GM18861 (cell line): ENCODE results near the gene GEMIN5.

Source experiments
- ATAC-seq: cut with Tn5 transposase; IDR thresholded peaks from one replicate; pipeline ENCODE4 v1.9.1; 2021; ENCODE audit not compliant: unreplicated experiment

GEMIN5 gene

DNA sequence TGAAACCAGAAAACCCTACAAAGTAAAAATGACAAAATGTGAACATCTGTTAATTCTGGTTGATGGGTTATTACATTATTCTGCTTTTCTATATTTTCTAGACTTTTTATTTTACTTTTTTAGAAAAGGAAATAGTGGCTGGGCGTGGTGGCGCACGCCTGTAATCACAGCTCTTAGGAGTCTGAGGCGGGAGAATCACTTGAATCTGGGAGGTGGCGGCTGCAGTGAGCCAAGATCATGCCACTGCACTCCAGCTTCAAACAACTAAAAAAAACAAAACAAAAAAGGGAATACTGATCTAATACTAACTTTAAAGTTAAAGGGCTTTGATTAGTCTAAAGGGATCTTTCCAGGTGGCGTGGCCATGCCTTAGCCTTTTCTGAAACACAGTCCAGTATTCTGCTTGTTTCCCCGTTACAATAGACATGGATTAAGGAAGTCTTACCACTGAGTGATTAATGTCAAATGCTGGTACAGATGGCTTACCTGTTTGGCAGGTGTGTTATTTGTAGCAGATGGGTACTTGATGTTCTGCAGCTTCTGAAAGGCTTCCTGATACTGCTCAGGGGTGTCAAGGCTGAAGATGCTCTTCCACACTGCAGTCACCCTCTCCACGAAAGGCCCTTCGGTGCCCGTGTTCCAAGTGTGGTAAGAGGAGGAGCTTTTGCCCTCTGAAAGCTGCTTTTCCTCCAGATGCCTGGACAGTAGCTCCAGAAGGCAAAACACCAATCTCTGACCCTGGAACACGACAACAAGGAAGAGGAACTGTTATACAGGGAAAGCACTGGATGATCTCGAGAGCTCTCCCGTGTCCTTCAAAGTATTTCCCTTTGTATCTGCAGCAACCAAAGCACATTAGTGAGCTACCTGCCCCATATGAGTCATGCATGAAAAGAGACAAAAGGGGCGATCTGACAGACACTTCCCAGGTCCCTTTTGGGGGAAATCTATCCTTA is 42.1 kb downstream of the GEMIN5 start:
- no peak for ATAC-seq

DNA sequence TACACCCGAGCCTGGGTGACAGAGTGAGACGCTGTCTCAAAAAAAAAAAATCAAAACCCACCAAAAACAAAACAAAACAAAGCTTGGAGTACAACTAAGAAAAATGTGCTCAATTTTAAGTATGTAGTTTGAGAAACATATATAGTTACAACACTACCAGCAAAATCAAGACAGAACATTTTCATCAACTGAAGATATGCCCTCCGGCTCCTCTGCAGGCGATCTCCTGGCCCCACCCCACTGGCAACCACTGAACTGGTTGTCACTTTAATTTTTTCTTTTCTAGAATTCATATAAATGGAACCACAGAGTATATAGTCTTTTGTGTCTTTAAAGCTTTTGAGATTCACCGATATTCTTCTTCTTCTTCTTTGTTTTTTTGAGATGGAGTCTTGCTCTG is 44.6 kb downstream of the GEMIN5 start:
- no peak for ATAC-seq

DNA sequence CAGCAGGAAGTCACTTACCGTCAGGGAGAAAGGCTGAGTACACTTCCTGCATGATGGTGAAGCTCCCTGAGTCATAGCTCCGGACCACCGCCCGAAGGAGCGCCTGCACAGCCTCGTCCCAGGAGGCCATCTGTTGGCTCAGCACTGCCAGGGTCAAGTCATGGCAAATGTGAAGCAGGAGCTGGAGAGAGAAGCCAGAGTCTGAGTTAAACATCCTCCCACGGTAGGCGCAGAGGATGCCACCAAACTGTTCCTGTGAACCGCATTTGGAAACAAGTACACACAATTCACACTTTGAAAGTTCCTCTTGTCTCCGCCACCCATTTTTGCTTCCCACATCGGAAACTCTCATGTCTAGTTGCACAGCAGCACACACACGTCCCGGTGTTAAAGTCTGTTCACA is 45.6 kb downstream of the GEMIN5 start:
- no peak for ATAC-seq

DNA sequence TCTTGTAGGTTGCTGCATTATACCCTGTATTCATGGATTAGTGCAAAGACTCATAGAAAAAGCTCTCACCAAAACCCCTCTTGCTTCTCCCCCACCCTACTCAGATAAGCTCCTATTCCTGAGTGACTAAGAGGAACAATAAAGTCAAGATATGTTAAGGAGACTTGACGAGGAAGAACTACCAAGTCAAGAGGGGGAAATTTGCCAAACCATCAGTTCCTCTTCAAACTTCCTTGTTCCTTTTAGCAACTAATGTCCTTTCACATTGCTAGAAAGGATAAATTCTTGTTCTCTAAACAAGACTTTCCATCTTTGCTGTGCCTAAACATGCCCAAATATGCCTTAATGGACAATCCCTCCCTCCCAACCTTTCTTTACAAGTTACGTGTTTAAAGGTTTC is 52.6 kb downstream of the GEMIN5 start:
- ATAC-seq: no peak

DNA sequence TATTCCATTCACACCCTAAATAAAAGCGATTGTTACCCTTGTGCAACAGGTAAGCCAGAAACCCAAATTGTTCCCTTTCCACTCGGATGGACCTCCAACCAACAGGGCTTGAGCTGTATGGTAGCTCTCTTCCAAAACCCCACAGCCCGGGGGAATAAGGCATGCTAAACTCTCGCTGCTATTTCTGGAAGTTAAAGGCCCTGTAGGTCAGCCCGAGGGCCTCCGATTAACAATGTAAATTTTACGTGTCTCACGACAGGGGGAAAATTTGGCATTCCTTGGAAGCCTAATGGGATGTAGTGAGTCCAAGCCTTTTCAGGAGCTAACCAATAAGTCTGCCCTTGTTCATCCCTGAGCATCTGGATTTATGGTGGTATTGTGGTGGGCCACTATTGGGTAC is 53.6 kb downstream of the GEMIN5 start:
- ATAC-seq: no peak

DNA sequence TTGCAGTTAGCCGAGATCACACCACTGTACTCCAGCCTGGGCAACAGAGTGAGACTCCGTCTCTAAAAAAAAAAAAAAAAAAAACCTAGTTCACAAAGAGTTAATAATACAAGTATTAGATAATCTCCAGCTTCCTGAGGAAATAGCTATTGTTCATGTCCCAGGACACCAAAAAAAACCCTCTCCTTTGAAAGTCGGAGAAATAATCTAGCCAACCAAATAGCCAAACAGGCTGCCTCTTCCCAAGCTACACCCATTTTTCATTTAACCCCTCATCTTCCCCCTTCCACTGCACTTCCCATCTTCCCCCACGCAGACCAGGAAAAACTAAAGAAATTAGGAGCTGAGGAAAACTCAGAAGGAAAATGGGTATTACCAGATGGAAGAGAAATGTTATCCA is 56.0 kb downstream of the GEMIN5 start:
- no peak for ATAC-seq

DNA sequence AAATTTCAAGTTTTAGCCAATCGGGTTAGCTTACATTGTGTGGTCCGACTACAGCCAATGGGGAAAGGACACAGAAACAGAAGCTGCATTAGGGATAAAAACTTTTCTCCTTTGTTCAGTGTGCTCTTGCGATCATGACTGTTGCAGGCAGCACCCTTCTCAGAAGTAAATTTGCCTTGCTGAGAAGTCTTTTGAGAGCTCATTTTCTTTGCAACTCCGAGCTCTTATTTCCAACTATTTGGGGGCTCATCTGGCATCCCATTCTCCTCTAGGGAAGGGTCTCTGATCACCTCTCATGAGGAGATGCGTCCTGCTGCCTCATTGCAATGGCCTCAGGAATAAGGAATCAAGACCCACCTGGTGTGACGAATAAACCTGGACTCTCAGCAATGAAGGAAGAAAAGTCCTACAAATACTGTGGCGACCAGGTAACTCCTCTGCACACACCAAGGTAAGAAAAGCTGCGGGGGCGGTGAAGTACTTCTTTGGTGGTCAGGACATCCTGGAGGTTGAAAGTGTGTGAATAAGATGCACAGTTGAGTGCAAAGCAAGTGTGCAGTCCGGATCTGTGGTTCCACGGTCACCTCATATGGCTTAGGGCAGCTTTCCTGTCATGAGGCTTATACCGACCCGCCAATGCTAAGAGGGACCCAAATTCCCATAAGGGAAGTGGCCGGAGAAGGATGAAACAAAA is 59.2 kb downstream of the GEMIN5 start:
- ATAC-seq: no peak

DNA sequence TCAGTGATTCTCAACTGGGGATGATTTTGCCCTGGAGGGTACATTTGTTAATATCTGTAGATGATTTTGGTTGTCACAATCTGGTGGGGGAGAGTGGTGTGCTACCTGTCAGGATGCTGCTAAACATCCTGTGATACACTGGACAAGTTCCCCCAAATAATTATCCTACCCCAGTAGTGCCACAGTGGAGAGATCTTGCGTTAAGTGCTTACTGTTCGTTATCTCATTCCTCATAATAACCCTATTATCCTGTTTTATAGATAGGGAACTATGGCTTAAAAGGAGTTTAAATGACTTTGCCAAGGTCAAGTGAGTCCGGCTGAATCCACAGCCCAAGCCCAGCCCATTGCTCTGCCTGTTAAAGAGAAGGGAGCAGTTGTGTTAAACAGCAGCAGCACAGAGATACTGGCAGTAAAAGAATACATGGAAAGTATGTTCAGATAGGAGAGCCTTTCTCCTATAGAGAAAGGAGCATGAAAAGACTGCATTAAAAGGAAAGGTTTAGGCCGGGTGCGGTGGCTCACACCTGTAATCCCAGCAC is 64.2 kb downstream of the GEMIN5 start:
- ATAC-seq: no peak

DNA sequence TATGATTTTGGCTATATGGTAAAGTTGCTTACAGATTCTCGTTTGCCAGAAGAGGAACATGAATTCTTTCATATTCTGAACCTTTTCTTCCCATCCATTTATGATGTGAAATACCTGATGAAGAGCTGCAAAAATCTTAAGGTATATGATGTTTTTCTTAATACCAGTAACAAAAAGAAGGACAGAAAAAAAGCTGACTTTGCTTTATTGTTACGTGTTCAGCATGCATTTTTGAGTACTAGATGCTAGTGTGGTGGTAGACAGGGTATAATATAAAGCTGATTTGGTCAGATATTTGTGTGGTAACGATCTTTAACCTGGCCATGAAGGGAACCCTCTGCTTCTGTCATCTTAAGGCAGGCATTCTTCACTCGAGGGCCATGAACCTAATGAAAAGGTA is 66.3 kb downstream of the GEMIN5 start:
- ATAC-seq: no peak

DNA sequence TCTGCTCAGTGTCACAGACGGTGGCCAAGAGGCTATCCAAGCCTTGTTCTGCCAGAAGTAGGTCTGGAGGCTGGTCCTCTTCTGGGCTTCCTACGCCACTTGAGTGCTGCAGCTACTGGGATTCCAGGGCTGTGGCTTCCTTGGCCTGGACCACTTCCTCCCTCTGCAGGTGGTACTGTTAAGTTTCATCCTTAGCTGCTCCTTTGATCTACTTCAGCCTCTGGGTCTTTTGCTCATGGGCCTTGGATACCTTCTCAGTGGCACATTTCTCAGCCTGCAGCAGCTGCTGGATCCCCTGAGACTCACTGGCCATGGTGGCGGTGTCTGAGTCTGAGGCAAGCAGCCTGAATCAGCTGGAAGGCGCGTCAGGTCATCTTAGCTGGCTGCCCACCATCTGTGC is 69.3 kb downstream of the GEMIN5 start:
- ATAC-seq: no peak

DNA sequence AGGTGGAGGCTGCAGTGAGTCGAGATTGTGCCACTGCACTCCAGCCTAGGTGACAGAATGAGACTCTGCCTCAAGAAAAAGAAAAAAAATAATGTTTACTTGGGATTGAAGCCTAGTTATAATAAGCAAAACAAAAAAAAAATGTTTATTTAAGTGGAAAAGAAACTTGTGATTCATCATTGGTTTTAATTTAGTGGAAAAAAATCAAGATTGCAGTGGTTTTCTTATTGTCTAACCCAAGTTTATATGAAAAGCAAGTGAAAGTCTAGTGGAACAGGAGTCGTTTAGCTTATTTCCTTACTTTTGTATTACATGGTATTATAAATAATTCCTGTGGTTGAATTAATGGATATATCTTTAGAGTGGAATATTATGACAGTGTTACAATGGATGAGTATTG is 71.2 kb downstream of the GEMIN5 start:
- ATAC-seq: no peak

DNA sequence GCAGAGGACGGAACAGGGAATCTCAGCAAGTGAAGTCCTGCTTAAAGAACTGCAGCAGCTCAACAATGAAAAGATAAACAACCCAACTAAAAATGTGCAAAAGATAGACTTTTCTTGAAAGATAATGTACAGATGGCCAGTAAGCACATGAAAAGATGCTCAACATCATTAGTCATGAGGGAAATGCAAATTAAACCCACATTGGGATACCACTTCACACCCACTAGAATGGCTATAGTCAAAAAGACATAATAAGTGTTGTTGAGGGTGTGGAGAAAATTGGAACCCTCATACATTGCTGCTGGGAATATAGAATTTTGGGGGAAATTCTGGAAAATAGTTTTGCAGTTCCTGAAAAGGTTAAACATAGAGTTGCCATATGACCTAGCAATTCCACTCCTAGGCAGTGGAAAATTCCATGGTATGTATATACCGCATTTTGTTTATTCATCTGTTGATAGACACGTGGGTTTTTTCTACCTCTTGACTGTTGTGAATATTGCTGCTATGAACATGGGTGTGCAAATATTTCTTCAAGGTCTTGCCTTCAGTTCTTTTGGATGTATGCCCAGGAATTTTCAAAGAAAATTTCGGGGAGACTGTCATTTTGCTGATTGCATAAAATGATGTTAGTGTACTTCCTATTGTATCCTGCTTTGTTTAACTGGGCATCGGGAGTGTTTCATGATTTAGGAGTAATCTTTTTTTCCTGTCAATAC is 72.4 kb downstream of the GEMIN5 start:
- ATAC-seq: no peak

DNA sequence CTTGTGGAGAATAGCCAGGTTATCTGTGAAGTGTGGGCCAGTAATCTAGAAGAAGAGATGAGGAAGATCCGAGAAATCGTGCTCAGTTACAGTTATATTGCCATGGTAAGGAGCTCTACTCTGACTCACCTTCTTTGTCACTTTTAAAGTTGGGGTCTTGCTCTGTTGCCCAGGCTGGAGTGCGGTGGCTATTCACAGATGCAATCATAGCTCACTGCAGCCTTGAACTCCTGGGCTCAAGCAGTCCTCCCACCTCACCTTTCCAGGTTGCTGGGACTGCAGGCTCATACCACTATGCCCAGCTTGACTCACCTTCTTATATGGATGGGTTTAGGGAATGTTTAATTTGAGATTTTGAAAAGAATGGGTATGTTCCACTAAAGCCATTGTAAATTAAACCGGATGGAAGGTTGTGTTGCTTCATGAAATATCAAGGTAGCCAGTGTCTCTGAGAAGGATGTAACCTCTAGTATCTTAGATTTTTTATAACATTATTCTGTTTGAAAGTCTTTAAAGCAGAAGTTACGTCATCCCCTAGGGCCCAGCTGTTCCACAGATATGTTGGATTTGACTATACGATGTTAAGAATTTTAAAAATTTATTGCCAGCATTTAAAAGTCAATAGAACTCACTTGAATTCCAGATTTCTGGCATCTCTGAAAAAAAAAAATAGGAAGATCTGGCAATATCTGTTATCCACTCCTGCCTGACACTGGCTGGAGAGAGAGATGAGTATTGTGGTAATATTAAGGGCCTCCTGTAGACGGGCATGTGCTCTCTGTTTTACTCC is 74.5 kb downstream of the GEMIN5 start:
- ATAC-seq: no peak

DNA sequence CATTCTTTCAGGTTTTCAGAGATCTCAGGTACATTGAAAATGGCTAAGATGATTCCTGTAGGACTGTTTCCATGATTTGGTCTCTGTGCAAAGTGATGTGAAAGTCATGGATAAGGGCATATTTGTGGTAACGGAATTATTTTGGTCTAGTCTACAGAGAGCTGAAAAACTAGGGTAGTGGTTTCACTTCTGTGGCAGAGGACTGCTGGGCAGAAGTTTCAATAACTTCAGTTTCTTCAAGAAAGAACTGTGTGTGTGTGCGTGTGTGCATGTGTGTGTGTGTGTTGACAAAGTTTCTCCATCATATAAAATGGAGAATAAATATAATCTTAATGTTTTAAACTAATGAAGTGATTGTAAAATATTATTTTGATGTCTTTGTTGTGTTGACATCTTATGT is 75.2 kb downstream of the GEMIN5 start:
- ATAC-seq: no peak

DNA sequence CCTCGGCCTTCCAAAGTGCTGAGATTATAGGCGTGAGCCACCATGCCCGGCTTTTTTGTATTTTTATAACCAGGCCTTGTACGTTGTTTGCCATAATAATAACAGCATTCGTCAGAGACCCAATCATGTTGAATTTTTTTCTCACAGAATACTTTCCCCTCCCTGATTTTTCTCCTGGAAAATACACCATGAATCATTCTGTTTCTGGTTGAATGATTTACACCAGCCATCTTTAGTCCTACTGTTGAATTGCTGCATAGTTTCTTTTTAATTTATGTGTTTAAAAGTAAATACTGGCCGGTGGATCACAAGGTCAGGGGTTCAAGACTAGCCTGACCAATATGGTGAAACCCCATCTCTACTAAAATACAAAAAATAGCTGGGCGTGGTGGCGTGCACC is 76.1 kb downstream of the GEMIN5 start:
- no peak for ATAC-seq

DNA sequence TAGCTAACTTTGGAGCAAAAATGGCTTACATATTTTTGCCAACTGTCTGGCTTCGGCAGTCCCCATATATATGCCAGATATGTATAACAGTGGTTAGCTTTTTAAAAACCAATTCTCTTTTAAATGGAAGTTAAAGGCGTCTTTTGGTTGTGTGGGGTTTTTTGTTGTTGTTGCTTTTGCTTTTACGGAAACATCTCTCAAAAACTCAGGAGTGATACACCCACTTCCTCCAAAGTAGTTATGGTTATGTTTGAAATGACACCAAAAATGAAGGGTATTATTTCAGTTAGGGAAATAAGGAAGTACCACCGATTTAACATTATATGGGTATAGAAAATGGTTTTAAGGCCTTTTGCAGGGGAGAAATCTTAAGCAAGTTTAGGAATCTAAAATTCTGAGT is 77.2 kb downstream of the GEMIN5 start:
- no peak for ATAC-seq

DNA sequence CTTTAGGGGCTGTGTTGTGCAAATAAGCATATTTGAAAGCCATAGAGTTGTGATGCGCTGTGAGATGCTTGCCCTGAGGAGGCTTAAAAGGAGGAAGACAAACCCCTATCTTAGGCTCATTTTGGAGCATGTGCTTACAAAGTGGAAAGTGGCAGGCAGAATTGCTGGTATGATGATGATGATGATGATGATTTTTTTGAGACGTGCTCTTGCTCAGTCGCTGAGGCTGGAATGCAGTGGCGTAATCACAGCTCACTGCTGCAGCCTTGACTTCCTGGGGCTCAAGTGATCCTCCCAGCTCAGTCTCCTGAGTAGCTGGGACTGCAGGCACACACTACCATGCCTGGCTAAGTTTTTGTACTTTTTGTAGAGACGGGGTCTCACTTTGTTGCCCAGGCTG is 77.9 kb downstream of the GEMIN5 start:
- ATAC-seq: no peak

DNA sequence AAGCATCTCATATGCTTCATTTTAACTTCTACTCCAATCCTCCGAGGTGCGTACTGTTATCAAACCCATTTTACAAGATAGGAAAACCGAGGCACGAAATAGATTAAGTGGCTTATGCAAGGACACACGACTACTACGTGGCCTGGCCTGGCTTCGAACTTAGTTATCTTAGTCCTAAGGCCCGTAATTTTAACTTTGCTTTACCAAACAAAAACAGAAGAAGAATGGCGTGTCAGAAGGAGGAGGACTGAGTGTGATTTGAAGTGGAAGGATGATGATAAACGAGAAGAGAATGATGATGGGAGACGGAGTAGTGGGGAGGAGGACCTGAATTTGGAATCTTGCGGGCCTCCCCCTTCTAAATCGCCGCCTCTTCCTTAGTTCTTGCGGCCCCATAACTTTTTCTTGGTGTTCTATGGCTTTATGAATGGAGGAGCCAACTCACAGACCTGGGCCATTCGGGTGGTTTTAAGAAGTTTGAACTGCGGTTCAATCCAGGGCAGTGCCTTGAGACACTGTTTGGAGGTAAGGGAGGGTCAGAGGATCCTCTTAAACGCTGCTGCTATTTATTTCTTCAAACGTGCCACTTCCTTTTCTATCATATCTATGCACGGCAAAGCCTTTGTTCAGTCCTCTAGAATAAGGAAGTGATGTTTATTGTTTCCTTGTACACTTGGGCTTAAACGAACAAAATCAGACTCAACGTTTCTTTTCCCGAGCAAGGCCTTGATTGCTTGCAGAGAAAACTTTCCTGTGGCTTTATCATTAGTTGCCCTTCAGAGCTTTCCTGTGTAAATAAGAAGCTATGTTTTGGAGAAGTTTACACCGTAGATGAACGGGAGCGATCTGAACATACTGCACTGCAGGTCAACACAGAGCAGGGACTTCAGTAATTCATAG is 78.8 kb downstream of the GEMIN5 start:
- ATAC-seq: peak; percentile 28

DNA sequence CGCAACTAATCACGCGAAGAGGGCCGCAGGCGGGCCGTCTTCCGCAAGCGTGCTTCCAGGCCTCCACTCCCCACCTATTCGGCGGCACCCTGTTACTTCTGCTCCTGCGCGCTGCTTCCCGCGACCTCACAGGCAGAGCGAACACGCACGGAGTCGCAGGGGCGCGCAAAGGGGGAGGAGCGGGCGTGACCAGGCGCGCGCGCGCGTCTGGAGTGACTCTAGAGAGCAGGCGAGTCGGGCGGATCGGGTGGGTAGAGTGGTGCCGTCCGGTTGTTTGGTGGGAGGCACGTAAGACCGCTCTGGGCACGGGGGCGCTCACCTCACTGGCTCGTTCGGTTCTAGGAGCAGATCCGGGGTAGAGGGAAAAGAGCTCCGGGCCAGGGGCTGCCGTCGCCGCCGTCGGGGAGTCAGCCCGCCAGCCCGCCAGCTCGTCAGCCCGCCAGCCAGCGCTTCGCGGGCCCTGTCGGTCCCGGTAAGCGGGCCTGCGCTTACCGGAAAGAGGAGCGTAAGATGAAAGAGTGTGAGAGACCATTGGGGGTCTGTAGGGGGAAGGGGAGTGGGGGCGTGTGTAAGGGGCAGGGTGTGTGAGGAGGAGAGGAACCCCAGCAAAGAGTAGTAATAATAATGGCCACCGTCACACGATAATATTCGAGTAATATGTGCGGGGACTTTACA is 79.6 kb downstream of the GEMIN5 start, which contains the start of gene CNOT8:
Gene CNOT8 (plus strand): TSS at position 331 of the 675 bp plus-strand sequence. CDS start 4,652 bp downstream, outside the sequence.
- ATAC-seq: peak; percentile 63
